PC-3 (cell line): ENCODE results near the gene RRP9.

Source experiments
- CTCF ChIP-seq: fragments of 300-600 bp; sonication (generic); conservative IDR thresholded peaks from 2 replicates; pipeline ENCODE4 v1.5.1; 2017; ENCODE audit warnings: antibody characterized with exemption, low read depth, mild to moderate bottlenecking, low read length
- EZH2 ChIP-seq: fragments of 300-600 bp; sonication (generic); IDR thresholded peaks from one replicate; pipeline ENCODE4 v1.6.1; 2017; ENCODE audit warnings: antibody characterized with exemption, mild to moderate bottlenecking, low read length; ENCODE audit not compliant: unreplicated experiment
- EZH2phosphoT487 ChIP-seq: fragments of 300-600 bp; sonication (generic); IDR thresholded peaks from 2 replicates; pipeline ENCODE4 v1.6.1; 2018; ENCODE audit warnings: mild to moderate bottlenecking, antibody characterized with exemption, low read length, borderline replicate concordance

DNA sequence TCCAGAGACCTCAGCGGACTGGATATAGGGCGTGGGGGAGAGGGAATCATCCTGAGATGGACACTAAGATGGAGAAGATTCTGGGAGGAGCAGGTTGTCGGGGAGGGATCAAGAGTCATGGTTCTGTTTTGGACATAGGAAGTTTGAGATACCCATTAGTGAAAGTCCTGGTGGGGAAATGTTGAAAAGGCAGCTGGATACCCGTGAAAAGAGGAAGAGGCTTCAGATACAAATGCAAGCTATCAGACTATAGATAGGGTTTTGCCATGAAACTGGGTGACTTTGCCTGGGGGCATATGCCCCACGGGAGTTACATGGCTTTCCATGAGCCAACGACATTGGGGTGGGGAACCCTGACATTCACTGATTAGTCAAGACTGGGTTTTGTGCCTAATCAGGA is 12.4 kb upstream of the RRP9 start:
- TF ChIP-seq CTCF (no peak), EZH2 (no peak), EZH2phosphoT487 (no peak)
